GM23248 (cell line): ENCODE results near the gene SEMA4C. TPM values are rescaled to one million over a fixed set of nuclear protein-coding genes. Genes with fewer than 3 reads are reported as not detected.

Experiments used
- DNase-seq: peaks from one replicate; pipeline ENCODE4 v3.0.0-alpha.2; 2015
- H2AFZ ChIP-seq: fragments of 200-600 bp; sonication (generic); 2 replicates; pipeline ENCODE4 v1.6.1; 2016; ENCODE audit warnings: antibody characterized with exemption
- H3F3A ChIP-seq: fragments of 200-600 bp; sonication (generic); 2 replicates; pipeline ENCODE4 v1.6.1; 2016; ENCODE audit warnings: mild to moderate bottlenecking, antibody characterized with exemption, mixed run types; ENCODE audit not compliant: insufficient read depth
- H3K27ac ChIP-seq: fragments of 200-600 bp; sonication (generic); 2 replicates; pipeline ENCODE4 v1.5.1; 2016; ENCODE audit warnings: mild to moderate bottlenecking
- H3K27me3 ChIP-seq: fragments of 200-600 bp; sonication (generic); replicated peaks from 2 replicates; pipeline ENCODE4 v1.6.1; 2016; ENCODE audit warnings: mild to moderate bottlenecking; ENCODE audit not compliant: insufficient read depth
- H3K36me3 ChIP-seq: fragments of 200-600 bp; sonication (generic); 2 replicates; pipeline ENCODE4 v1.6.1; 2016; ENCODE audit warnings: low read depth, mild to moderate bottlenecking
- H3K4me1 ChIP-seq: fragments of 200-600 bp; sonication (generic); 2 replicates; pipeline ENCODE4 v1.6.1; 2016; ENCODE audit warnings: mild to moderate bottlenecking; ENCODE audit not compliant: insufficient read depth
- H3K4me2 ChIP-seq: fragments of 200-600 bp; sonication (generic); one replicate; pipeline ENCODE4 v1.6.1; 2016; ENCODE audit warnings: mild to moderate bottlenecking; ENCODE audit not compliant: unreplicated experiment
- H3K4me3 ChIP-seq: fragments of 200-600 bp; sonication (generic); 2 replicates; pipeline ENCODE4 v1.5.1; 2016; ENCODE audit warnings: mild to moderate bottlenecking
- H3K79me2 ChIP-seq: fragments of 200-600 bp; sonication (generic); 2 replicates; pipeline ENCODE4 v1.6.1; 2016; ENCODE audit warnings: mild to moderate bottlenecking; ENCODE audit not compliant: insufficient read depth
- H3K9ac ChIP-seq: fragments of 200-600 bp; sonication (generic); 2 replicates; pipeline ENCODE4 v1.6.1; 2016; ENCODE audit warnings: mild to moderate bottlenecking
- H3K9me2 ChIP-seq: fragments of 200-600 bp; sonication (generic); 2 replicates; pipeline ENCODE4 v1.6.1; 2016; ENCODE audit warnings: mixed run types, mild to moderate bottlenecking, moderate library complexity; ENCODE audit not compliant: insufficient read depth
- H3K9me3 ChIP-seq: fragments of 200-600 bp; sonication (generic); one replicate; pipeline ENCODE4 v1.6.1; 2017; ENCODE audit warnings: low read depth
- H4K20me1 ChIP-seq: fragments of 200-600 bp; sonication (generic); 2 replicates; pipeline ENCODE4 v1.6.0; 2016; ENCODE audit not compliant: insufficient read depth
- EZH2 ChIP-seq: fragments of 200-600 bp; sonication (generic); IDR thresholded peaks from 2 replicates; pipeline ENCODE4 v1.6.1; 2018; ENCODE audit warnings: antibody characterized with exemption, mild to moderate bottlenecking; ENCODE audit not compliant: insufficient read depth, poor library complexity, severe bottlenecking
- EZH2phosphoT487 ChIP-seq: fragments of 200-600 bp; sonication (generic); IDR thresholded peaks from 2 replicates; pipeline ENCODE4 v1.6.1; 2018; ENCODE audit warnings: antibody characterized with exemption, moderate library complexity, mild to moderate bottlenecking, low read depth; ENCODE audit not compliant: insufficient read depth
- WGBS, 2 experiments: methylation state at CpG; one replicate each; pipeline ENCODE4 v1.1.6; 2015 to 2017; ENCODE audit warnings: low lambda C conversion rate in 2 of 2, low coverage in 1 of 2; ENCODE audit errors: missing lambda C conversion rate in 2 of 2; 5-methylcytosine and 5-hydroxymethylcytosine counted together
- in situ Hi-C: fragments of 300-500 bp; cut with MboI; formaldehyde crosslinking; loops from 2 replicates; pipeline ENCODE4 v1.15.0; 2020
- polyA plus RNA-seq: library from polyadenylated mRNA; unstranded; fragments of >200 nt; fragmentation: Nextera tagmentation; extraction: Ambion mirVana; gene quantifications from 2 replicates; pipeline ENCODE4 v1.2.1, GENCODE V29; 2016
- total RNA-seq: library from RNA; depleted of rRNA; stranded (reverse); fragments of >200 nt; shearing (Covaris generic); gene quantifications from 2 replicates; pipeline ENCODE4 v1.2.3, GENCODE V29; 2014

Gene SEMA4C
- total and polyA plus RNA-seq, 2 experiments from 2014 or later = 5.5 to 21.0 TPM

- H3K9me2 ChIP-seq = no peaks in the 10 kb centered on the region
- H3K27me3 ChIP-seq = no peaks in the 10 kb centered on the region
- H3K27ac ChIP-seq = no peak overlapping the region
- no peak overlapping the region for H3K4me2 ChIP-seq
- 85 to 90% methylated on average over 9 of the region's 9 CpGs for WGBS, 2 experiments
- H3K4me1 ChIP-seq = no peaks in the 10 kb centered on the region
- no peaks in the 10 kb centered on the region for H3F3A ChIP-seq
- H3K79me2 ChIP-seq = no peaks in the 10 kb centered on the region
- H3K9ac ChIP-seq = no peak overlapping the region
- no peaks in the 10 kb centered on the region for H4K20me1 ChIP-seq
- no peak overlapping the region for H2AFZ ChIP-seq
- H3K4me3 ChIP-seq = no peak overlapping the region
- no peak for TF ChIP-seq EZH2
- no peak for TF ChIP-seq EZH2phosphoT487
- no peaks in the 10 kb centered on the region for H3K9me3 ChIP-seq
- in situ Hi-C loops = no loop called here
- DNase-seq = no peak
- H3K36me3 ChIP-seq = peaks cover 13% of the 10 kb centered on the region; the same call in 1 of the 2 replicates
Measured at GRCh38 chr2:96848264-96848663, 21.6 kb downstream of the SEMA4C start.

- H3K4me3 ChIP-seq = no peak overlapping the region
- no peaks in the 10 kb centered on the region for H3K4me1 ChIP-seq
- H4K20me1 ChIP-seq = no peaks in the 10 kb centered on the region
- H2AFZ ChIP-seq = no peak overlapping the region
- 82 to 84% methylated on average over 10 of the region's 10 CpGs for WGBS, 2 experiments
- no peak overlapping the region for H3K9ac ChIP-seq
- no peak overlapping the region for H3K27ac ChIP-seq
- no peaks in the 10 kb centered on the region for H3K9me3 ChIP-seq
- TF ChIP-seq EZH2 = no peak
- TF ChIP-seq EZH2phosphoT487 = no peak
- H3K4me2 ChIP-seq = no peak overlapping the region
- no peaks in the 10 kb centered on the region for H3K9me2 ChIP-seq
- no peaks in the 10 kb centered on the region for H3K79me2 ChIP-seq
- DNase-seq = no peak
- H3F3A ChIP-seq = no peaks in the 10 kb centered on the region
- in situ Hi-C loops = no loop called here
- no peaks in the 10 kb centered on the region for H3K27me3 ChIP-seq
- H3K36me3 ChIP-seq = peaks cover 13% of the 10 kb centered on the region; the same call in 1 of the 2 replicates
Measured at GRCh38 chr2:96847586-96847985, 22.3 kb downstream of the SEMA4C start.

- Histone ChIP-seq H3K4me2 (no peak overlapping the region), H3K79me2 (no peaks in the 10 kb centered on the region), H3F3A (no peaks in the 10 kb centered on the region), H3K36me3 (peaks cover 13% of the 10 kb centered on the region; the same call in 1 of the 2 replicates), H3K9ac (no peak overlapping the region), H3K27me3 (no peaks in the 10 kb centered on the region), H3K9me2 (no peaks in the 10 kb centered on the region), H3K9me3 (no peaks in the 10 kb centered on the region), H3K27ac (no peak overlapping the region), H4K20me1 (no peaks in the 10 kb centered on the region), H3K4me3 (no peak overlapping the region), H2AFZ (no peak overlapping the region), H3K4me1 (no peaks in the 10 kb centered on the region)
- WGBS, 2 experiments = 93 to 97% methylated on average over 5 of the region's 5 CpGs
- DNase-seq = no peak
- TF ChIP-seq EZH2 (no peak), EZH2phosphoT487 (no peak)
- in situ Hi-C loops = no loop called here
Measured at GRCh38 chr2:96846825-96847224, 23.1 kb downstream of the SEMA4C start.

- Histone ChIP-seq H3K4me3 (no peak overlapping the region), H2AFZ (no peak overlapping the region), H3K27me3 (no peaks in the 10 kb centered on the region), H3K9ac (no peak overlapping the region), H3K4me2 (no peak overlapping the region), H3K4me1 (no peaks in the 10 kb centered on the region), H3K79me2 (no peaks in the 10 kb centered on the region), H3F3A (no peaks in the 10 kb centered on the region), H4K20me1 (no peaks in the 10 kb centered on the region), H3K9me3 (no peaks in the 10 kb centered on the region), H3K9me2 (no peaks in the 10 kb centered on the region), H3K27ac (no peak overlapping the region), H3K36me3 (peaks cover 5% of the 10 kb centered on the region; the same call in 1 of the 2 replicates)
- DNase-seq = no peak
- TF ChIP-seq EZH2 (no peak), EZH2phosphoT487 (no peak)
- 75 to 78% methylated on average over 13 to 17 of the region's 17 CpGs for WGBS, 2 experiments
- in situ Hi-C loops = no loop called here
Measured at GRCh38 chr2:96844405-96844808, 25.5 kb downstream of the SEMA4C start.

GRCh38 chr2:96843538-96844268 is 26.2 kb downstream of the SEMA4C start, which contains the start of gene ANKRD23:
ANKRD23 (minus strand) TSS chr2:96844021; CDS start chr2:96843992, 29 bp downstream.
- Histone ChIP-seq H3K27ac (no peak within 1 kb of the TSS), H4K20me1 (no peaks in the 10 kb centered on the region), H3K4me1 (no peaks in the 10 kb centered on the region), H3K79me2 (no peaks in the 10 kb centered on the region), H2AFZ (no peak within 1 kb of the TSS), H3K27me3 (no peaks in the 10 kb centered on the region), H3K4me2 (no peak within 1 kb of the TSS), H3K4me3 (no peak within 1 kb of the TSS), H3K9ac (no peak within 1 kb of the TSS), H3F3A (no peaks in the 10 kb centered on the region), H3K9me3 (no peaks in the 10 kb centered on the region), H3K36me3 (peaks cover 5% of the 10 kb centered on the region; the same call in 1 of the 2 replicates), H3K9me2 (no peaks in the 10 kb centered on the region)
- 91 to 96% methylated on average over 14 of the region's 14 CpGs for WGBS, 2 experiments
- TF ChIP-seq EZH2phosphoT487 (no peak), EZH2 (no peak)
- in situ Hi-C loops = no loop called here
- no peak for DNase-seq
